H9 (cell line): ENCODE measurements around the gene NT5DC3. TPM values are rescaled to one million over a fixed set of nuclear protein-coding genes. Genes with fewer than 3 reads are reported as not detected.

Source experiments
- DNase-seq: peaks from one replicate; pipeline ENCODE4 v3.0.0-alpha.2; 2017
- H2AFZ ChIP-seq: one replicate; pipeline ENCODE4 v1.6.1; 2013; ENCODE audit warnings: mild to moderate bottlenecking, low read length, control low read depth, moderate library complexity
- H2AK5ac ChIP-seq: 2 replicates; pipeline ENCODE4 v1.6.1; 2013; ENCODE audit warnings: low read length, control low read depth, mixed read lengths; ENCODE audit not compliant: insufficient read length
- H2BK120ac ChIP-seq: one replicate; pipeline ENCODE4 v1.6.1; 2013; ENCODE audit warnings: low read depth, mild to moderate bottlenecking, low read length, control low read depth, inconsistent platforms; ENCODE audit not compliant: poor library complexity, severe bottlenecking
- H2BK12ac ChIP-seq: 2 replicates; pipeline ENCODE4 v1.6.1; 2013; ENCODE audit warnings: low read length, control low read depth, mixed read lengths, low read depth; ENCODE audit not compliant: insufficient read length
- H2BK15ac ChIP-seq: 2 replicates; pipeline ENCODE4 v1.6.1; 2013; ENCODE audit warnings: low read depth, low read length, control low read depth
- H2BK20ac ChIP-seq: one replicate; pipeline ENCODE4 v1.6.1; 2013; ENCODE audit warnings: low read depth, mild to moderate bottlenecking, low read length, control low read depth, inconsistent platforms; ENCODE audit not compliant: poor library complexity, severe bottlenecking
- H2BK5ac ChIP-seq: 2 replicates; pipeline ENCODE4 v1.6.1; 2013; ENCODE audit warnings: low read length, control low read depth, mixed read lengths; ENCODE audit not compliant: insufficient read length
- H3K14ac ChIP-seq: 2 replicates; pipeline ENCODE4 v1.6.1; 2013; ENCODE audit warnings: low read length, control low read depth; ENCODE audit not compliant: insufficient read depth
- H3K18ac ChIP-seq: 2 replicates; pipeline ENCODE4 v1.6.1; 2013; ENCODE audit warnings: low read depth, mild to moderate bottlenecking, mixed read lengths, low read length, control low read depth; ENCODE audit not compliant: insufficient read length
- H3K23ac ChIP-seq: 2 replicates; pipeline ENCODE4 v1.6.1; 2013; ENCODE audit warnings: low read length, control low read depth, mixed read lengths, low read depth; ENCODE audit not compliant: insufficient read length
- H3K23me2 ChIP-seq: 2 replicates; pipeline ENCODE4 v1.6.1; 2013; ENCODE audit warnings: low read depth, mild to moderate bottlenecking, mixed read lengths, low read length, control low read depth; ENCODE audit not compliant: insufficient read length, poor library complexity, severe bottlenecking
- H3K27ac ChIP-seq: 2 replicates; pipeline ENCODE4 v1.5.1; 2013; ENCODE audit warnings: low read length, control low read depth, mixed read lengths, low read depth; ENCODE audit not compliant: insufficient read length
- H3K27me3 ChIP-seq: 2 replicates; pipeline ENCODE4 v1.6.1; 2013; ENCODE audit warnings: low read length, control low read depth, inconsistent platforms; ENCODE audit not compliant: insufficient read depth
- H3K4ac ChIP-seq: 2 replicates; pipeline ENCODE4 v1.6.1; 2013; ENCODE audit warnings: low read depth, mild to moderate bottlenecking, control low read depth, inconsistent platforms, low read length, moderate library complexity
- H3K4me1 ChIP-seq: 2 replicates; pipeline ENCODE4 v1.6.1; 2013; ENCODE audit warnings: low read length, control low read depth, inconsistent platforms; ENCODE audit not compliant: insufficient read depth
- H3K4me2 ChIP-seq: 2 replicates; pipeline ENCODE4 v1.6.1; 2013; ENCODE audit warnings: low read length, control low read depth, mixed read lengths; ENCODE audit not compliant: insufficient read length, insufficient read depth
- H3K56ac ChIP-seq: 2 replicates; pipeline ENCODE4 v1.6.1; 2013; ENCODE audit warnings: low read depth, mild to moderate bottlenecking, mixed read lengths, low read length, control low read depth; ENCODE audit not compliant: insufficient read length
- H3K79me1 ChIP-seq: 2 replicates; pipeline ENCODE4 v1.6.1; 2013; ENCODE audit warnings: low read depth, mild to moderate bottlenecking, moderate library complexity, low read length, control low read depth, inconsistent platforms; ENCODE audit not compliant: insufficient read depth, poor library complexity, severe bottlenecking
- H3K79me2 ChIP-seq: 2 replicates; pipeline ENCODE4 v1.6.1; 2013; ENCODE audit warnings: low read length, control low read depth, inconsistent platforms; ENCODE audit not compliant: insufficient read depth
- H3K9ac ChIP-seq: 2 replicates; pipeline ENCODE4 v1.6.1; 2013; ENCODE audit warnings: low read length, control low read depth, mixed read lengths; ENCODE audit not compliant: insufficient read length; ENCODE audit errors: extremely low read depth
- H3K9me3 ChIP-seq: one replicate; pipeline ENCODE4 v1.6.1; 2013; ENCODE audit warnings: low read depth, low read length, inconsistent platforms; ENCODE audit not compliant: control insufficient read depth
- H3T11ph ChIP-seq: one replicate; pipeline ENCODE4 v1.6.1; 2013; ENCODE audit warnings: mild to moderate bottlenecking, low read length, control low read depth, inconsistent platforms
- H4K20me1 ChIP-seq: one replicate; pipeline ENCODE4 v1.6.1; 2013; ENCODE audit not compliant: control insufficient read depth, insufficient read length, insufficient read depth
- H4K5ac ChIP-seq: 2 replicates; pipeline ENCODE4 v1.6.1; 2013; ENCODE audit warnings: low read depth, mild to moderate bottlenecking, mixed read lengths, low read length, control low read depth; ENCODE audit not compliant: insufficient read length
- H4K8ac ChIP-seq: replicated peaks from 2 replicates; pipeline ENCODE4 v1.6.1; 2013; ENCODE audit warnings: low read length, control low read depth, mixed read lengths, low read depth; ENCODE audit not compliant: insufficient read length
- H4K91ac ChIP-seq: 2 replicates; pipeline ENCODE4 v1.6.1; 2013; ENCODE audit warnings: low read depth, mild to moderate bottlenecking, moderate library complexity, mixed read lengths, low read length, control low read depth; ENCODE audit not compliant: insufficient read length
- H3K27ac Mint-ChIP-seq, 3 experiments: 2 replicates in 2 of 3; 3 replicates in 1 of 3; pipeline ENCODE4 v1.8.0; 2020 to 2021; ENCODE audit warnings: mixed read lengths in 3 of 3, mild to moderate bottlenecking in 1 of 3, moderate library complexity in 1 of 3
- H3K27me3 Mint-ChIP-seq: 2 replicates; pipeline ENCODE4 v1.8.0; 2021; ENCODE audit warnings: low read depth, mild to moderate bottlenecking, moderate library complexity, mixed read lengths
- H3K36me3 Mint-ChIP-seq, 3 experiments: 2 replicates in 2 of 3; 3 replicates in 1 of 3; pipeline ENCODE4 v1.8.0; 2020 to 2021; ENCODE audit warnings: low read depth in 3 of 3, mixed read lengths in 3 of 3; ENCODE audit not compliant: insufficient read depth in 1 of 3
- H3K4me1 Mint-ChIP-seq, 2 experiments: 2 replicates each; pipeline ENCODE4 v1.8.0; 2020; ENCODE audit warnings: mixed read lengths in 2 of 2
- H3K4me3 Mint-ChIP-seq, 2 experiments: 2 replicates in 1 of 2; 3 replicates in 1 of 2; pipeline ENCODE4 v1.8.0; 2020 to 2021; ENCODE audit warnings: mild to moderate bottlenecking in 2 of 2, mixed read lengths in 2 of 2, moderate library complexity in 1 of 2
- H3K9me3 Mint-ChIP-seq, 2 experiments: 2 replicates in 1 of 2; 3 replicates in 1 of 2; pipeline ENCODE4 v1.8.0; 2020; ENCODE audit warnings: mild to moderate bottlenecking in 2 of 2, mixed read lengths in 2 of 2, moderate library complexity in 1 of 2
- CTCF ChIP-seq: fragments of 200-600 bp; sonication (generic); conservative IDR thresholded peaks from 3 replicates; pipeline ENCODE4 v1.8.0; 2021; ENCODE audit warnings: antibody characterized with exemption, mild to moderate bottlenecking
- total RNA-seq: library from RNA; stranded (reverse); gene quantifications from 2 replicates; pipeline ENCODE4 v1.2.1, GENCODE V29; 2021

The NT5DC3 gene
- total RNA-seq, 1 experiment from 2014 or later, result 13.6 TPM

- Histone ChIP-seq H3K9ac (no peak overlapping the region), H2BK15ac (no peak overlapping the region), H3K4me2 (no peak overlapping the region), H3K18ac (no peak overlapping the region), H3K23ac (no peak overlapping the region), H4K5ac (no peak overlapping the region), H2BK5ac (no peak overlapping the region), H2BK20ac (no peak overlapping the region), H4K91ac (no peak overlapping the region), H3K14ac (no peak overlapping the region), H3K23me2 (no peaks in the 10 kb centered on the region), H3K4ac (no peak overlapping the region), H3K27me3 (no peaks in the 10 kb centered on the region), H2AFZ (no peak overlapping the region), H3K4me1 (no peaks in the 10 kb centered on the region), H3K9me3 (no peaks in the 10 kb centered on the region), H2BK120ac (no peak overlapping the region), H2AK5ac (no peak overlapping the region), H3K27ac (no peak overlapping the region), H4K8ac (no peak overlapping the region), H4K20me1 (no peaks in the 10 kb centered on the region), H3K56ac (no peak overlapping the region), H3T11ph (no peak overlapping the region), H3K79me2 (peaks cover 5% of the 10 kb centered on the region; the same call in 1 of the 2 replicates), H2BK12ac (no peak overlapping the region), H3K79me1 (peaks cover 6% of the 10 kb centered on the region)
- H3K27me3 Mint-ChIP-seq, result no peaks in the 10 kb centered on the region
- peaks cover 5 to 8% of the 10 kb centered on the region in 2 experiments; a peak in 3 of 4 replicates for H3K4me1 Mint-ChIP-seq
- H3K4me3 Mint-ChIP-seq, result no peak overlapping the region
- no peak for TF ChIP-seq CTCF
- H3K27ac Mint-ChIP-seq, result no peak overlapping the region
- no peak for DNase-seq
- peaks cover 6 to 8% of the 10 kb centered on the region in 2 experiments; a peak in 3 of 5 replicates for H3K9me3 Mint-ChIP-seq
- H3K36me3 Mint-ChIP-seq, result peaks cover 8 to 15% (median 11%) of the 10 kb centered on the region in 3 experiments
These were observed 17.2 kb downstream of the NT5DC3 start for GRCh38 chr12:103823871-103824270.
